ENCODE measurements around the gene C5. TPM values are rescaled to one million over a fixed set of nuclear protein-coding genes. Genes with fewer than 3 reads are reported as not detected.

Gene C5
- total RNA-seq, 5 donors from 2014 or later (not counting 1 experiment from before 2014, with no cell fraction given), result 0.90 to 2.4 (median 1.7) TPM

DNA sequence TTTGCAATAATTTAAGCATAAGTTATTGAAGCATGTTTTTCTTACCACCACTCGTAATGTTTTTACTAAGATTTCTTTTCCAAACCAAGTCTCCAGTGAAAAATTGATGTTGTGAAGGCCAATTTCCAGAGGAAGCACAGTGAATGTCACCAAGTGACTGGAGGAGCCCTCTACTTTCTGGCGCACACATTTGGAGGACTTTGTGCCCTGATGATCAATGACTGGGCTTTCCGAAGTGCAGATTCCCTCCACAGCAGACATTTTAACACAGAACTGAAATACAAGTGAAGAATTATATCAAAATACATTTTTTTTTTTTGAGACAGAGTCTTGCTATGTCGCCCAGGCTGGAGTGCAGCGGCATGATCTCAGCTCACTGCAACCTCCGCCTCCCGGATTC, 52.6 kb downstream of the C5 start:
- Mint-ChIP-seq H3K36me3 (no peaks in the 10 kb centered on the region), H3K27ac (no peak overlapping the region), H3K9me3 (no peaks in the 10 kb centered on the region), H3K27me3 (no peaks in the 10 kb centered on the region), H3K4me3 (no peak overlapping the region), H3K4me1 (no peaks in the 10 kb centered on the region)
- no peak for ATAC-seq (replicated peaks in 1 of 4)
- no peak for DNase-seq
- ChIA-PET CTCF (no interaction called here), POLR2A (no interaction called here)
- H3K27me3 ChIP-seq (replicated peaks in 1 of 2; ENCODE audit: control insufficient read depth in 2 of 2, extremely low read depth in 1 of 2, insufficient read depth in 2 of 2, low read length in 1 of 2), result no peaks in the 10 kb centered on the region
- WGBS (ENCODE audit: insufficient coverage), result no CpG with 5 or more reads among the region's 7 CpGs
- H3K9me3 ChIP-seq, result no peaks in the 10 kb centered on the region
- H3K36me3 ChIP-seq (ENCODE audit: control insufficient read depth in 2 of 2, extremely low read depth in 1 of 2, insufficient read depth in 1 of 2, low read length in 1 of 2), result no peaks in the 10 kb centered on the region
- H3K27ac ChIP-seq (ENCODE audit: low read length), result no peak overlapping the region
- no peaks in the 10 kb centered on the region for H3K4me1 ChIP-seq (ENCODE audit: control insufficient read depth in 1 of 2, extremely low read depth in 1 of 2, insufficient read depth in 2 of 2, low read length in 2 of 2)
- H3K4me3 ChIP-seq (ENCODE audit: control insufficient read depth in 1 of 2, extremely low read depth in 1 of 2, low read length in 1 of 2), result no peak overlapping the region

DNA sequence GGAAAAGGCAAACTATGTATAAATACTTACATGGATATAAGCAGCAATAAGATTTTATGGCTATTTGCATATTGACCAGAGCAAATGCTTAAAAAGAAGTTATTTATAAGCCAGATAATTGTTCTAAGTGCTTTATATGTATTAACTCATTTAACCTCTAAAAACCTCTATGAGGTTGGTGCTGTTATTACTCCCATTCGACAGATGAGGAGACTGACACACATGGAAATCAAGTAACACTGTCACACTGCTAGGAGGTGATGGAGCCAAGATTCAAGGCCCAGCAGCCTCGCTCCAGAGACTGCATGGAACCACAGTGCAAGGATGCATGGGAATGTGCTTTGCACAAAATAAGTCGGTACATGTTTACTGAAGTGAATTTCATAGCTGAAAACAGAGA, 53.7 kb downstream of the C5 start:
- H3K9me3 ChIP-seq, result no peaks in the 10 kb centered on the region
- no peaks in the 10 kb centered on the region for H3K36me3 ChIP-seq (ENCODE audit: control insufficient read depth in 2 of 2, extremely low read depth in 1 of 2, insufficient read depth in 1 of 2, low read length in 1 of 2)
- DNase-seq, result no peak
- H3K27ac ChIP-seq (ENCODE audit: low read length), result no peak overlapping the region
- Mint-ChIP-seq H3K36me3 (no peaks in the 10 kb centered on the region), H3K9me3 (no peaks in the 10 kb centered on the region), H3K27me3 (no peaks in the 10 kb centered on the region), H3K4me1 (no peaks in the 10 kb centered on the region), H3K27ac (no peak overlapping the region), H3K4me3 (no peak overlapping the region)
- no CpG with 5 or more reads among the region's 3 CpGs for WGBS (ENCODE audit: insufficient coverage)
- ChIA-PET POLR2A (no interaction called here), CTCF (no interaction called here)
- no peaks in the 10 kb centered on the region for H3K27me3 ChIP-seq (replicated peaks in 1 of 2; ENCODE audit: control insufficient read depth in 2 of 2, extremely low read depth in 1 of 2, insufficient read depth in 2 of 2, low read length in 1 of 2)
- H3K4me3 ChIP-seq (ENCODE audit: control insufficient read depth in 1 of 2, extremely low read depth in 1 of 2, low read length in 1 of 2), result no peak overlapping the region
- no peaks in the 10 kb centered on the region for H3K4me1 ChIP-seq (ENCODE audit: control insufficient read depth in 1 of 2, extremely low read depth in 1 of 2, insufficient read depth in 2 of 2, low read length in 2 of 2)
- ATAC-seq (replicated peaks in 1 of 4), result no peak

DNA sequence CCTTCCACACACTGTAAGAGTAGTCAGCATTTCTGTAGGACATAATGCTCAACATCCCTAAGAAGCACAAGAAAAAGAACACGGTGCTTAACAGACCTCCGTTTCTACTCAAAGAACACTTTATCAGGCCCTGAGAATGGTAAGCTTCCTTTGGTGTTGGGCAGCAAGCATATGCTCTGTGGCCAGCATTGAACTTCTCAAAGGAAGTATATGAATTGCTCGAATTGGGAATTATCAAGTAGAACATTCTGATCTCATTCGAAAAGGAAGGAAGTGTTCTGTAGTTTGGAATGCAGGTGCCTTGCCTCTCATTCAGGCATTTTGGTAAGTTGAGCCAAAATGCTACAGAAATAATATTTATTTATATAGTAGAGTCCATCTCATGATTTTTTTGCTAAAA, 61.0 kb downstream of the C5 start:
- ATAC-seq (replicated peaks in 1 of 4) (no peak), DNase-seq (no peak)
- Mint-ChIP-seq H3K27me3 (no peaks in the 10 kb centered on the region), H3K36me3 (no peaks in the 10 kb centered on the region), H3K27ac (no peak overlapping the region), H3K4me3 (no peak overlapping the region), H3K9me3 (no peaks in the 10 kb centered on the region), H3K4me1 (no peaks in the 10 kb centered on the region)
- Histone ChIP-seq H3K27ac (ENCODE audit: low read length) (no peak overlapping the region), H3K36me3 (ENCODE audit: control insufficient read depth in 2 of 2, extremely low read depth in 1 of 2, insufficient read depth in 1 of 2, low read length in 1 of 2) (no peaks in the 10 kb centered on the region), H3K27me3 (replicated peaks in 1 of 2; ENCODE audit: control insufficient read depth in 2 of 2, extremely low read depth in 1 of 2, insufficient read depth in 2 of 2, low read length in 1 of 2) (no peaks in the 10 kb centered on the region), H3K4me1 (ENCODE audit: control insufficient read depth in 1 of 2, extremely low read depth in 1 of 2, insufficient read depth in 2 of 2, low read length in 2 of 2) (no peaks in the 10 kb centered on the region), H3K4me3 (ENCODE audit: control insufficient read depth in 1 of 2, extremely low read depth in 1 of 2, low read length in 1 of 2) (no peak overlapping the region), H3K9me3 (no peaks in the 10 kb centered on the region)
- CTCF ChIA-PET, result no interaction called here
- POLR2A ChIA-PET, result no interaction called here
- 83% methylated on average over 1 of the region's 4 CpGs for WGBS (ENCODE audit: insufficient coverage)

DNA sequence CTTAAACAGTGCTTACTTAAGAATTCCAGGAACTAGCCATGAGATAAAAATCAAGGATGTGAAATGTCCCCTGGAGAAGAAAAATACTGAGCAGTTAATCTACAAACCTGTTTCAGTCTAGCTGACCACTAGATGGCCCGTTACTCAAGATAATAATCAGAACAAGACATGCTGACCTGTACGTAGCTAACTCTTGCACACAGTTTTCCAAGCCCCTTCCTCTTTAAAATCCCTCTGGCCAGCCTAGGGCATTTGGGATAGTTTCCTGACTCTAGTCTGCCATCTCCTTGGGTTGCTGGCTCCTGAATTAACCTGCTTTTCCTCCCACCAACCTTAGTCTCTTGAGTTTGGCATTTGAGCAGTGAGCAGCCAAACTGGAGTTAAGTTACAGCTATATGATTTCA, 64.3 kb downstream of the C5 start:
- Mint-ChIP-seq H3K27ac (no peak overlapping the region), H3K27me3 (no peaks in the 10 kb centered on the region), H3K9me3 (no peaks in the 10 kb centered on the region), H3K4me1 (peaks cover 0 to 5% (median 4%) of the 10 kb centered on the region in 3 donors), H3K4me3 (no peak overlapping the region), H3K36me3 (no peaks in the 10 kb centered on the region)
- no peak overlapping the region for H3K4me3 ChIP-seq (ENCODE audit: control insufficient read depth in 1 of 2, extremely low read depth in 1 of 2, low read length in 1 of 2)
- DNase-seq (no peak), ATAC-seq (replicated peaks in 1 of 4) (no peak)
- no CpG with 5 or more reads among the region's 2 CpGs for WGBS (ENCODE audit: insufficient coverage)
- no peaks in the 10 kb centered on the region for H3K36me3 ChIP-seq (ENCODE audit: control insufficient read depth in 2 of 2, extremely low read depth in 1 of 2, insufficient read depth in 1 of 2, low read length in 1 of 2)
- H3K9me3 ChIP-seq, result no peaks in the 10 kb centered on the region
- ChIA-PET CTCF (interaction anchor here in 1 of 2 donors (0.7 kb wide), 1 partner anchor 74 kb away, joined by 3 read pairs; no protein-coding TSS in a partner anchor), POLR2A (interaction anchor here in 1 of 2 donors (0.5 kb wide), 1 partner anchor 174 kb away, joined by 5 read pairs; no protein-coding TSS in a partner anchor)
- no peaks in the 10 kb centered on the region for H3K27me3 ChIP-seq (replicated peaks in 1 of 2; ENCODE audit: control insufficient read depth in 2 of 2, extremely low read depth in 1 of 2, insufficient read depth in 2 of 2, low read length in 1 of 2)
- no peak overlapping the region for H3K27ac ChIP-seq (ENCODE audit: low read length)
- H3K4me1 ChIP-seq (ENCODE audit: control insufficient read depth in 1 of 2, extremely low read depth in 1 of 2, insufficient read depth in 2 of 2, low read length in 2 of 2), result peaks cover 0 to 3% of the 10 kb centered on the region in 2 experiments

DNA sequence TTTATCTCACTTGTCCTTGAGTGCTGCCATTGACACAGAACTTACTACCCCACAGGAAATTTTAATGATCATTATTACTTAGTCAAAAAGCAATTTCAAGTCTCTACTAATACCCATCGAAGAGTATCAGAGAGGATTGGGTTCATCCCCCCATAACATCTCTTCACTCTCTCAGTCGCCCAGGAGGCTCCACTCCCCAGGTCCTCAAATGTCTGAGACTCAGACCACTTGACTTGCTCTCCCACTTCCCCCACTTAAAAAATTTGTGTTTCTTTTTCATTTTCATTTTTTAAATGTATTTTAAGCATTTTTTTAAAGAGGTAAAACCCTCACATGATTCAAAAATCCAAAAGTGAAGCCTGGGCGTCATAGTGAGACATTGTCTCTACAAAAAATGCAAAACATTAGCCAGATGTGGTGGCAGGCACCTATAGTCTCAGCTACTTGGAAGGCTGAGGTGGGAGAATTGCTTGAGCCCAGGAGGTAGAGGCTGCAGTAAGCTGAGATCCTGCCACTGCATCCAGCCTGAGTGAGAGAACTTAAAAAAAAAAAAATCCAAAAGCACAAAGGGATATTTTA, 66.7 kb downstream of the C5 start:
- ChIA-PET POLR2A (no interaction called here), CTCF (interaction anchor here (0.7 to 1.1 kb wide), 2 partner anchors 11 to 77 kb away, joined by 3 read pairs; no protein-coding TSS in a partner anchor)
- Mint-ChIP-seq H3K4me3 (no peak overlapping the region), H3K36me3 (no peaks in the 10 kb centered on the region), H3K27ac (no peak overlapping the region), H3K4me1 (peaks cover 0 to 5% (median 4%) of the 10 kb centered on the region in 3 donors), H3K9me3 (no peaks in the 10 kb centered on the region), H3K27me3 (no peaks in the 10 kb centered on the region)
- no peaks in the 10 kb centered on the region for H3K36me3 ChIP-seq (ENCODE audit: control insufficient read depth in 2 of 2, extremely low read depth in 1 of 2, insufficient read depth in 1 of 2, low read length in 1 of 2)
- no peak overlapping the region for H3K4me3 ChIP-seq (ENCODE audit: control insufficient read depth in 1 of 2, extremely low read depth in 1 of 2, low read length in 1 of 2)
- no peaks in the 10 kb centered on the region for H3K27me3 ChIP-seq (replicated peaks in 1 of 2; ENCODE audit: control insufficient read depth in 2 of 2, extremely low read depth in 1 of 2, insufficient read depth in 2 of 2, low read length in 1 of 2)
- DNase-seq, result no peak
- WGBS (ENCODE audit: insufficient coverage), result no CpG with 5 or more reads among the region's 3 CpGs
- peaks cover 0 to 3% of the 10 kb centered on the region in 2 experiments for H3K4me1 ChIP-seq (ENCODE audit: control insufficient read depth in 1 of 2, extremely low read depth in 1 of 2, insufficient read depth in 2 of 2, low read length in 2 of 2)
- H3K9me3 ChIP-seq, result no peaks in the 10 kb centered on the region
- ATAC-seq (replicated peaks in 1 of 4), result no peak
- H3K27ac ChIP-seq (ENCODE audit: low read length), result no peak overlapping the region

DNA sequence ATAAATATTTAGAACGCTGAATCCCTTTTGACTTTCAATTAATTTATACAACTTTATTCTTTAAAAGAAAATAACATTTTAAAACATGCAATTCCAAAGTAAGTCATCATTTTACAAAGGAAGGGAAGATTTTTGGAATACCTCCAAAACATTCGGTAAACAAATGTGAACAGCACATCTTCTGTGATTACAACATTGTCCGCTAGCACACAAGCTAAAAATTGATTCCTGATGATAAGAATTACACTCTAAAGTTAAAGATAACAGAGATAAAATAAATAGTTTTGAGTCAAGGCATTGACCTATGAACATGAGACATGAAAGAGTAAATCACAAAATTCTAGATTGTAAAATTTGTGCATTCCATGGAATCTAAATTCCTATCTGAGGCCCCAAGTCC, 67.2 kb downstream of the C5 start:
- ChIA-PET POLR2A (no interaction called here), CTCF (interaction anchor here (0.7 to 1.1 kb wide), 3 partner anchors 12 to 159 kb away, joined by 3 read pairs; no protein-coding TSS in a partner anchor)
- H3K36me3 ChIP-seq (ENCODE audit: control insufficient read depth in 2 of 2, extremely low read depth in 1 of 2, insufficient read depth in 1 of 2, low read length in 1 of 2), result no peaks in the 10 kb centered on the region
- no peaks in the 10 kb centered on the region for H3K9me3 Mint-ChIP-seq
- no peaks in the 10 kb centered on the region for H3K27me3 Mint-ChIP-seq
- H3K27ac Mint-ChIP-seq, result no peak overlapping the region
- ATAC-seq (replicated peaks in 1 of 4), result no peak
- no CpG with 5 or more reads among the region's 3 CpGs for WGBS (ENCODE audit: insufficient coverage)
- peaks cover 0 to 3% of the 10 kb centered on the region in 2 experiments for H3K4me1 ChIP-seq (ENCODE audit: control insufficient read depth in 1 of 2, extremely low read depth in 1 of 2, insufficient read depth in 2 of 2, low read length in 2 of 2)
- no peaks in the 10 kb centered on the region for H3K9me3 ChIP-seq
- DNase-seq, result no peak
- H3K4me3 Mint-ChIP-seq, result no peak overlapping the region
- no peaks in the 10 kb centered on the region for H3K27me3 ChIP-seq (replicated peaks in 1 of 2; ENCODE audit: control insufficient read depth in 2 of 2, extremely low read depth in 1 of 2, insufficient read depth in 2 of 2, low read length in 1 of 2)
- no peak overlapping the region for H3K4me3 ChIP-seq (ENCODE audit: control insufficient read depth in 1 of 2, extremely low read depth in 1 of 2, low read length in 1 of 2)
- H3K4me1 Mint-ChIP-seq, result peaks cover 0 to 5% (median 4%) of the 10 kb centered on the region in 3 donors
- no peak overlapping the region for H3K27ac ChIP-seq (ENCODE audit: low read length)
- no peaks in the 10 kb centered on the region for H3K36me3 Mint-ChIP-seq
